Osteoblast (primary cell): ENCODE data around the gene KPNB1. TPM values are rescaled to one million over a fixed set of nuclear protein-coding genes. Genes with fewer than 3 reads are reported as not detected.

Experiments used
- DNase-seq: peaks from one replicate; pipeline ENCODE4 v3.0.0; 2011; ENCODE audit warnings: low spot score, mixed read lengths; ENCODE audit not compliant: insufficient read length; ENCODE audit errors: missing footprints
- H2AFZ ChIP-seq: 2 replicates; pipeline ENCODE4 v1.6.0; 2011; ENCODE audit warnings: mild to moderate bottlenecking, low read length
- H3K27ac ChIP-seq: 2 replicates; pipeline ENCODE4 v1.5.1; 2011; ENCODE audit warnings: mild to moderate bottlenecking, low read depth, low read length, moderate library complexity
- H3K27me3 ChIP-seq: 2 replicates; pipeline ENCODE4 v1.6.0; 2012; ENCODE audit warnings: mild to moderate bottlenecking, control low read depth, inconsistent platforms, low read length, moderate library complexity; ENCODE audit not compliant: insufficient read depth
- H3K36me3 ChIP-seq: 2 replicates; pipeline ENCODE4 v1.5.1; 2011; ENCODE audit warnings: mild to moderate bottlenecking, low read length, control low read depth, moderate library complexity; ENCODE audit not compliant: insufficient read depth
- H3K4me1 ChIP-seq: 2 replicates; pipeline ENCODE4 v1.5.1; 2011; ENCODE audit warnings: mild to moderate bottlenecking, low read length, control low read depth, moderate library complexity; ENCODE audit not compliant: insufficient read depth
- H3K4me2 ChIP-seq: 2 replicates; pipeline ENCODE4 v1.6.0; 2011; ENCODE audit warnings: mild to moderate bottlenecking, low read length; ENCODE audit not compliant: insufficient read depth
- H3K4me3 ChIP-seq: fragments of 200-600 bp; sonication (generic); 3 replicates; pipeline ENCODE4 v1.5.1; 2012; ENCODE audit warnings: mild to moderate bottlenecking, low read length, inconsistent platforms; ENCODE audit not compliant: insufficient read depth
- H3K79me2 ChIP-seq: 2 replicates; pipeline ENCODE4 v1.6.0; 2012; ENCODE audit warnings: mild to moderate bottlenecking, low read length, control low read depth, inconsistent platforms; ENCODE audit not compliant: insufficient read depth
- H3K9me3 ChIP-seq: 2 replicates; pipeline ENCODE4 v1.5.1; 2011; ENCODE audit warnings: low read depth, low read length, control low read depth
- H4K20me1 ChIP-seq: 2 replicates; pipeline ENCODE4 v1.6.0; 2012; ENCODE audit warnings: mild to moderate bottlenecking, low read length, control low read depth; ENCODE audit not compliant: insufficient read depth
- CTCF ChIP-seq: IDR thresholded peaks from 2 replicates; pipeline ENCODE4 v1.5.1; 2011; ENCODE audit warnings: mild to moderate bottlenecking, low read depth, low read length, moderate library complexity; ENCODE audit errors: extremely low read depth
- total RNA-seq: library from RNA; depleted of rRNA; stranded (reverse); fragments of >200 nt; gene quantifications from 2 replicates; pipeline ENCODE4 v1.2.3, GENCODE V29; 2012

The KPNB1 gene
- total RNA-seq, 1 donor, result 351 TPM

GRCh38 chr17:47628014-47628566, 21.6 kb upstream of the KPNB1 start:
- TF ChIP-seq CTCF, result no peak
- Histone ChIP-seq H3K27ac (no peak overlapping the region), H3K4me3 (no peak overlapping the region), H4K20me1 (no peaks in the 10 kb centered on the region), H3K27me3 (no peaks in the 10 kb centered on the region), H3K4me2 (no peak overlapping the region), H3K79me2 (no peaks in the 10 kb centered on the region), H3K4me1 (peaks cover 3% of the 10 kb centered on the region), H3K9me3 (no peaks in the 10 kb centered on the region), H2AFZ (no peak overlapping the region), H3K36me3 (peaks cover 11% of the 10 kb centered on the region)
- peak; percentile 32 for DNase-seq

GRCh38 chr17:47629826-47630225, 19.9 kb upstream of the KPNB1 start:
- Histone ChIP-seq H3K79me2 (no peaks in the 10 kb centered on the region), H4K20me1 (no peaks in the 10 kb centered on the region), H3K36me3 (peaks cover 4% of the 10 kb centered on the region), H3K27ac (no peak overlapping the region), H3K4me3 (no peak overlapping the region), H3K4me2 (no peak overlapping the region), H3K27me3 (no peaks in the 10 kb centered on the region), H3K9me3 (no peaks in the 10 kb centered on the region), H3K4me1 (no peaks in the 10 kb centered on the region), H2AFZ (no peak overlapping the region)
- TF ChIP-seq CTCF, result no peak
- DNase-seq, result peak; percentile 5

GRCh38 chr17:47630614-47631013, 19.1 kb upstream of the KPNB1 start:
- no peaks in the 10 kb centered on the region for H3K79me2 ChIP-seq
- no peak overlapping the region for H3K4me2 ChIP-seq
- H3K27ac ChIP-seq, result no peak overlapping the region
- H3K4me1 ChIP-seq, result no peaks in the 10 kb centered on the region
- no peak overlapping the region for H2AFZ ChIP-seq
- TF ChIP-seq CTCF, result no peak
- H3K36me3 ChIP-seq, result no peaks in the 10 kb centered on the region
- H4K20me1 ChIP-seq, result no peaks in the 10 kb centered on the region
- H3K4me3 ChIP-seq, result no peak overlapping the region
- DNase-seq, result peak; percentile 35
- no peaks in the 10 kb centered on the region for H3K27me3 ChIP-seq
- no peaks in the 10 kb centered on the region for H3K9me3 ChIP-seq

GRCh38 chr17:47632991-47633390, 16.7 kb upstream of the KPNB1 start:
- DNase-seq, result no peak
- Histone ChIP-seq H3K36me3 (no peaks in the 10 kb centered on the region), H3K9me3 (no peaks in the 10 kb centered on the region), H3K4me1 (no peaks in the 10 kb centered on the region), H3K4me2 (no peak overlapping the region), H3K79me2 (no peaks in the 10 kb centered on the region), H4K20me1 (no peaks in the 10 kb centered on the region), H3K27ac (no peak overlapping the region), H3K4me3 (no peak overlapping the region), H2AFZ (no peak overlapping the region), H3K27me3 (no peaks in the 10 kb centered on the region)
- no peak for TF ChIP-seq CTCF
